ENCODE data around the gene S100A5.
"Not testable (repeated sequence)": the region's sequence is repeated elsewhere in the genome, so short reads cannot be mapped to it uniquely, and the experiment has no call there.

S100A5 gene

GRCh38 chr1:153540394-153541361 is at the start of gene S100A5:
Gene S100A5 (minus strand): TSS chr1:153540934. CDS start chr1:153540191, 743 bp downstream.
- Histone ChIP-seq H3K27me3 (ENCODE audit: insufficient read depth, insufficient read length) (no peaks in the 10 kb centered on the region), H3K4me1 (ENCODE audit: insufficient read depth, insufficient read length) (peaks cover 18% of the 10 kb centered on the region), H3K9ac (ENCODE audit: insufficient read length, low read depth) (no peak within 1 kb of the TSS), H3K36me3 (ENCODE audit: insufficient read depth, insufficient read length, low read length) (peaks cover 5% of the 10 kb centered on the region), H3K9me3 (ENCODE audit: insufficient read depth, low read length) (peaks cover 11% of the 10 kb centered on the region; the same call in 1 of the 2 replicates), H3K4me3 (ENCODE audit: insufficient read length, low read depth) (no peak within 1 kb of the TSS)
- TF ChIP-seq ZNF274 (IDR thresholded peaks at IDR 0.05; ENCODE audit: low read depth, low read length): no peak
- no peak for TF ChIP-seq SUZ12 (IDR thresholded peaks at IDR 0.05; ENCODE audit: extremely low read depth, insufficient read depth, insufficient read length)
- no peak for TF ChIP-seq YY1 (IDR thresholded peaks at IDR 0.05; ENCODE audit: insufficient read depth, insufficient read length)
- no peak for DNase-seq (ENCODE audit: low read depth, low spot score)

- H3K9ac ChIP-seq (ENCODE audit: insufficient read length, low read depth): no peak overlapping the region
Measured at GRCh38 chr1:153588482-153588881, 47.7 kb upstream of the S100A5 start.

DNA sequence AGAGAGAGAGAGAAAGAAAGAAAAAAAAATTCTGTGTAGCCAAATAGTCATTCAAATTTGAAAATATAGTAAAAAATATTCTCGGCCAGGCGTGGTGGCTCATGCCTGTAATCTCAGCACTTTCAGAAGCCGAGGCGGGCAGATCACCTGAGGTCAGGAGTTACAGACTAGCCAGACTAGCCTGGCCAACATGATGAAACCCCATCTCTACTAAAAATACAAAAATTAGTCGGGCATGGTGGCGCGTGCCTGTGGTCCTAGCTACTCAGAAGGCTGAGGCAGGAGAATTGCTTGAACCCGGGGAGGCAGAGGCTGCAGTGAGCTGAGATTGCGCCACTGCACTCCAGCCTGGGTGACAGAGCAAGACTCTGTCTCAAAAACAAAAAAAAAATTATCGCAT is 47.3 kb upstream of the S100A5 start:
- DNase-seq (ENCODE audit: low read depth, low spot score): not testable (repeated sequence)

More at GRCh38 chr1:153588482-153588881, 47.7 kb upstream of the S100A5 start:
- Histone ChIP-seq H3K4me3 (ENCODE audit: insufficient read length, low read depth) (no peak overlapping the region), H3K27me3 (ENCODE audit: insufficient read depth, insufficient read length) (no peaks in the 10 kb centered on the region), H3K4me1 (ENCODE audit: insufficient read depth, insufficient read length) (peaks cover 5% of the 10 kb centered on the region), H3K9me3 (ENCODE audit: insufficient read depth, low read length) (no peaks in the 10 kb centered on the region), H3K36me3 (ENCODE audit: insufficient read depth, insufficient read length, low read length) (no peaks in the 10 kb centered on the region)
- DNase-seq (ENCODE audit: low read depth, low spot score): no peak
- no peak for TF ChIP-seq ZNF274 (IDR thresholded peaks at IDR 0.05; ENCODE audit: low read depth, low read length)
- no peak for TF ChIP-seq YY1 (IDR thresholded peaks at IDR 0.05; ENCODE audit: insufficient read depth, insufficient read length)
- no peak for TF ChIP-seq SUZ12 (IDR thresholded peaks at IDR 0.05; ENCODE audit: extremely low read depth, insufficient read depth, insufficient read length)

GRCh38 chr1:153587314-153587713 is 46.6 kb upstream of the S100A5 start:
- no peak for DNase-seq (ENCODE audit: low read depth, low spot score)
- no peaks in the 10 kb centered on the region for H3K27me3 ChIP-seq (ENCODE audit: insufficient read depth, insufficient read length)
- no peak overlapping the region for H3K4me3 ChIP-seq (ENCODE audit: insufficient read length, low read depth)
- H3K9ac ChIP-seq (ENCODE audit: insufficient read length, low read depth): no peak overlapping the region
- no peaks in the 10 kb centered on the region for H3K9me3 ChIP-seq (ENCODE audit: insufficient read depth, low read length)
- H3K4me1 ChIP-seq (ENCODE audit: insufficient read depth, insufficient read length): peaks cover 5% of the 10 kb centered on the region
- H3K36me3 ChIP-seq (ENCODE audit: insufficient read depth, insufficient read length, low read length): no peaks in the 10 kb centered on the region
- TF ChIP-seq ZNF274 (IDR thresholded peaks at IDR 0.05; ENCODE audit: low read depth, low read length): no peak
- no peak for TF ChIP-seq SUZ12 (IDR thresholded peaks at IDR 0.05; ENCODE audit: extremely low read depth, insufficient read depth, insufficient read length)

More for the DNA sequence above, 47.3 kb upstream of the S100A5 start:
- not testable (repeated sequence) for H3K4me1 ChIP-seq (ENCODE audit: insufficient read depth, insufficient read length); H3K27me3 ChIP-seq (ENCODE audit: insufficient read depth, insufficient read length); H3K4me3 ChIP-seq (ENCODE audit: insufficient read length, low read depth); H3K9ac ChIP-seq (ENCODE audit: insufficient read length, low read depth); H3K9me3 ChIP-seq (ENCODE audit: insufficient read depth, low read length); H3K36me3 ChIP-seq (ENCODE audit: insufficient read depth, insufficient read length, low read length)

DNA sequence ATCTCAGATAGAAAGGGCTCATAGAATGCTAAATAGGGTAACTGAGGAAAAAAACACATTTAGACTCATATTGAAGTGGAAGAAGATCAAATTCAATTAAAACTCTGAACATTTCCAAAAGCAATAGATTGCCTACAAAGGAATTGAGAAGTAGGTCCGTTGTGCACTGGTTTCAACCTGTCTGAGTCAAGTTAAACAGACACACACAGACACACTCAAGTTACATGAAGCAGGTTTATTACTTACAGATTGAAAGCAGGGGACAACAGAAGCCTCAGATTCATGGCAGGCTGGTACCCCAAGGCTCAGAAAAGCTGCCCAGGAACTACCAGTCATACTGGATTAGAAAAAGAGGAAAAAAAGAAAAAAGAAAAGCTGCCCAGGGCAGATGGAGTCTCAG is 45.6 kb upstream of the S100A5 start:
- H3K4me1 ChIP-seq (ENCODE audit: insufficient read depth, insufficient read length): peaks cover 5% of the 10 kb centered on the region
- H3K9ac ChIP-seq (ENCODE audit: insufficient read length, low read depth): no peak overlapping the region

GRCh38 chr1:153585006-153585405 is 44.3 kb upstream of the S100A5 start:
- Histone ChIP-seq H3K9ac (ENCODE audit: insufficient read length, low read depth) (no peak overlapping the region), H3K27me3 (ENCODE audit: insufficient read depth, insufficient read length) (no peaks in the 10 kb centered on the region), H3K36me3 (ENCODE audit: insufficient read depth, insufficient read length, low read length) (no peaks in the 10 kb centered on the region)

More for the DNA sequence above, 45.6 kb upstream of the S100A5 start:
- TF ChIP-seq YY1 (IDR thresholded peaks at IDR 0.05; ENCODE audit: insufficient read depth, insufficient read length) (no peak), ZNF274 (IDR thresholded peaks at IDR 0.05; ENCODE audit: low read depth, low read length) (no peak), SUZ12 (IDR thresholded peaks at IDR 0.05; ENCODE audit: extremely low read depth, insufficient read depth, insufficient read length) (no peak)
- DNase-seq (ENCODE audit: low read depth, low spot score): no peak
- Histone ChIP-seq H3K9me3 (ENCODE audit: insufficient read depth, low read length) (peaks cover 9% of the 10 kb centered on the region; the same call in 1 of the 2 replicates), H3K36me3 (ENCODE audit: insufficient read depth, insufficient read length, low read length) (no peaks in the 10 kb centered on the region), H3K27me3 (ENCODE audit: insufficient read depth, insufficient read length) (no peaks in the 10 kb centered on the region), H3K4me3 (ENCODE audit: insufficient read length, low read depth) (no peak overlapping the region)

GRCh38 chr1:153583976-153584375 is 43.2 kb upstream of the S100A5 start:
- Histone ChIP-seq H3K36me3 (ENCODE audit: insufficient read depth, insufficient read length, low read length) (no peaks in the 10 kb centered on the region), H3K4me3 (ENCODE audit: insufficient read length, low read depth) (no peak overlapping the region), H3K9ac (ENCODE audit: insufficient read length, low read depth) (no peak overlapping the region), H3K9me3 (ENCODE audit: insufficient read depth, low read length) (peaks cover 9% of the 10 kb centered on the region; the same call in 1 of the 2 replicates), H3K4me1 (ENCODE audit: insufficient read depth, insufficient read length) (peaks cover 5% of the 10 kb centered on the region), H3K27me3 (ENCODE audit: insufficient read depth, insufficient read length) (no peaks in the 10 kb centered on the region)
- TF ChIP-seq YY1 (IDR thresholded peaks at IDR 0.05; ENCODE audit: insufficient read depth, insufficient read length) (no peak), ZNF274 (IDR thresholded peaks at IDR 0.05; ENCODE audit: low read depth, low read length) (no peak), SUZ12 (IDR thresholded peaks at IDR 0.05; ENCODE audit: extremely low read depth, insufficient read depth, insufficient read length) (no peak)
- no peak for DNase-seq (ENCODE audit: low read depth, low spot score)

More at GRCh38 chr1:153585006-153585405, 44.3 kb upstream of the S100A5 start:
- H3K4me3 ChIP-seq (ENCODE audit: insufficient read length, low read depth): no peak overlapping the region
- TF ChIP-seq SUZ12 (IDR thresholded peaks at IDR 0.05; ENCODE audit: extremely low read depth, insufficient read depth, insufficient read length) (no peak), YY1 (IDR thresholded peaks at IDR 0.05; ENCODE audit: insufficient read depth, insufficient read length) (no peak), ZNF274 (IDR thresholded peaks at IDR 0.05; ENCODE audit: low read depth, low read length) (no peak)
- DNase-seq (ENCODE audit: low read depth, low spot score): no peak
- peaks cover 9% of the 10 kb centered on the region; the same call in 1 of the 2 replicates for H3K9me3 ChIP-seq (ENCODE audit: insufficient read depth, low read length)
- H3K4me1 ChIP-seq (ENCODE audit: insufficient read depth, insufficient read length): peaks cover 5% of the 10 kb centered on the region

- H3K9ac ChIP-seq (ENCODE audit: insufficient read length, low read depth); DNase-seq (ENCODE audit: low read depth, low spot score); H3K4me3 ChIP-seq (ENCODE audit: insufficient read length, low read depth); H3K27me3 ChIP-seq (ENCODE audit: insufficient read depth, insufficient read length); H3K4me1 ChIP-seq (ENCODE audit: insufficient read depth, insufficient read length); H3K9me3 ChIP-seq (ENCODE audit: insufficient read depth, low read length); H3K36me3 ChIP-seq (ENCODE audit: insufficient read depth, insufficient read length, low read length): not testable (repeated sequence)
Measured at GRCh38 chr1:153583514-153583913, 42.8 kb upstream of the S100A5 start.

- H3K4me3 ChIP-seq (ENCODE audit: insufficient read length, low read depth); DNase-seq (ENCODE audit: low read depth, low spot score); H3K4me1 ChIP-seq (ENCODE audit: insufficient read depth, insufficient read length); H3K27me3 ChIP-seq (ENCODE audit: insufficient read depth, insufficient read length); H3K9me3 ChIP-seq (ENCODE audit: insufficient read depth, low read length); H3K9ac ChIP-seq (ENCODE audit: insufficient read length, low read depth); H3K36me3 ChIP-seq (ENCODE audit: insufficient read depth, insufficient read length, low read length): not testable (repeated sequence)
Measured at GRCh38 chr1:153582836-153583235, 42.1 kb upstream of the S100A5 start.

Measured in NT2/D1 (cell line).